SU-DHL-6 (cell line): ENCODE measurements around the gene RCCD1.

Experiments used
- CTCF ChIP-seq: fragments of 200-600 bp; sonication (generic); IDR thresholded peaks from one replicate; pipeline ENCODE4 v1.5.1; 2017; ENCODE audit warnings: antibody characterized with exemption, mild to moderate bottlenecking, low read length, moderate library complexity; ENCODE audit not compliant: insufficient read depth, poor library complexity, severe bottlenecking
- EZH2phosphoT487 ChIP-seq: fragments of 200-600 bp; sonication (generic), shearing (Covaris generic); conservative IDR thresholded peaks from 2 replicates; pipeline ENCODE4 v1.6.1; 2018; ENCODE audit warnings: mild to moderate bottlenecking, antibody characterized with exemption, low read length, moderate library complexity, mixed read lengths

- TF ChIP-seq CTCF (no peak), EZH2phosphoT487 (no peak)
These were observed 6.2 kb upstream of the RCCD1 start for GRCh38 chr15:90948506-90948905.
